ENCODE data around the gene ZNF536.

Gene ZNF536

GRCh38 chr19:30556230-30556711 is 184.1 kb downstream of the ZNF536 start:
- H3K9me2 ChIP-seq (replicated peaks; ENCODE audit: insufficient read depth, low read length), result no peaks in the 10 kb centered on the region
- H2AFZ ChIP-seq (ENCODE audit: low read length), result no peak overlapping the region
- no peaks in the 10 kb centered on the region for H3K79me2 ChIP-seq (ENCODE audit: low read length)
- H3K4me2 ChIP-seq (ENCODE audit: low read depth, low read length), result no peak overlapping the region
- no peak overlapping the region for H3K9ac ChIP-seq (ENCODE audit: low read length)
- H3K4me1 ChIP-seq (ENCODE audit: low read length), result no peaks in the 10 kb centered on the region
- no peak overlapping the region for H3K27ac ChIP-seq (ENCODE audit: low read length)
- no peaks in the 10 kb centered on the region for H3F3A ChIP-seq (ENCODE audit: insufficient read depth, low read length)
- no peaks in the 10 kb centered on the region for H4K20me1 ChIP-seq (ENCODE audit: insufficient read depth, low read length)
- DNase-seq, result no peak
- no peaks in the 10 kb centered on the region for H3K36me3 ChIP-seq (replicated peaks; ENCODE audit: insufficient read depth, low read length)
- no peak overlapping the region for H3K4me3 ChIP-seq (ENCODE audit: low read length)
- no peaks in the 10 kb centered on the region for H3K9me3 ChIP-seq (replicated peaks; ENCODE audit: insufficient read depth, low read length)
- TF ChIP-seq CTCF (IDR thresholded peaks at IDR 0.05; ENCODE audit: low read length), result no peak
- no peak for TF ChIP-seq EZH2 (optimal IDR thresholded peaks at IDR 0.05; ENCODE audit: low read depth, low read length)
- TF ChIP-seq EZH2phosphoT487 (IDR thresholded peaks at IDR 0.05; ENCODE audit: low read length), result no peak
- H3K27me3 ChIP-seq (replicated peaks; ENCODE audit: insufficient read depth, low read length), result peaks cover 58% of the 10 kb centered on the region

GRCh38 chr19:30557212-30557611 is 185.0 kb downstream of the ZNF536 start:
- no peak overlapping the region for H2AFZ ChIP-seq (ENCODE audit: low read length)
- no peaks in the 10 kb centered on the region for H3K9me3 ChIP-seq (replicated peaks; ENCODE audit: insufficient read depth, low read length)
- no peaks in the 10 kb centered on the region for H3K36me3 ChIP-seq (replicated peaks; ENCODE audit: insufficient read depth, low read length)
- peaks cover 58% of the 10 kb centered on the region for H3K27me3 ChIP-seq (replicated peaks; ENCODE audit: insufficient read depth, low read length)
- no peak overlapping the region for H3K4me3 ChIP-seq (ENCODE audit: low read length)
- H3K9me2 ChIP-seq (replicated peaks; ENCODE audit: insufficient read depth, low read length), result no peaks in the 10 kb centered on the region
- H3F3A ChIP-seq (ENCODE audit: insufficient read depth, low read length), result no peaks in the 10 kb centered on the region
- no peak overlapping the region for H3K9ac ChIP-seq (ENCODE audit: low read length)
- H3K27ac ChIP-seq (ENCODE audit: low read length), result no peak overlapping the region
- no peak for DNase-seq
- no peaks in the 10 kb centered on the region for H3K4me1 ChIP-seq (ENCODE audit: low read length)
- no peak overlapping the region for H3K4me2 ChIP-seq (ENCODE audit: low read depth, low read length)
- TF ChIP-seq CTCF (IDR thresholded peaks at IDR 0.05; ENCODE audit: low read length), result no peak
- no peak for TF ChIP-seq EZH2phosphoT487 (IDR thresholded peaks at IDR 0.05; ENCODE audit: low read length)
- TF ChIP-seq EZH2 (optimal IDR thresholded peaks at IDR 0.05; ENCODE audit: low read depth, low read length), result no peak
- H3K79me2 ChIP-seq (ENCODE audit: low read length), result no peaks in the 10 kb centered on the region
- no peaks in the 10 kb centered on the region for H4K20me1 ChIP-seq (ENCODE audit: insufficient read depth, low read length)

GRCh38 chr19:30557927-30558557 is 185.9 kb downstream of the ZNF536 start:
- no peaks in the 10 kb centered on the region for H4K20me1 ChIP-seq (ENCODE audit: insufficient read depth, low read length)
- H3K4me3 ChIP-seq (ENCODE audit: low read length), result no peak overlapping the region
- H3K9me3 ChIP-seq (replicated peaks; ENCODE audit: insufficient read depth, low read length), result no peaks in the 10 kb centered on the region
- H3F3A ChIP-seq (ENCODE audit: insufficient read depth, low read length), result no peaks in the 10 kb centered on the region
- H3K27ac ChIP-seq (ENCODE audit: low read length), result no peak overlapping the region
- peaks cover 55% of the 10 kb centered on the region for H3K27me3 ChIP-seq (replicated peaks; ENCODE audit: insufficient read depth, low read length)
- no peak overlapping the region for H3K9ac ChIP-seq (ENCODE audit: low read length)
- H3K4me2 ChIP-seq (ENCODE audit: low read depth, low read length), result no peak overlapping the region
- no peak for DNase-seq
- H3K36me3 ChIP-seq (replicated peaks; ENCODE audit: insufficient read depth, low read length), result no peaks in the 10 kb centered on the region
- H3K9me2 ChIP-seq (replicated peaks; ENCODE audit: insufficient read depth, low read length), result no peaks in the 10 kb centered on the region
- no peaks in the 10 kb centered on the region for H3K79me2 ChIP-seq (ENCODE audit: low read length)
- H3K4me1 ChIP-seq (ENCODE audit: low read length), result no peaks in the 10 kb centered on the region
- TF ChIP-seq EZH2 (optimal IDR thresholded peaks at IDR 0.05; ENCODE audit: low read depth, low read length) (no peak), CTCF (IDR thresholded peaks at IDR 0.05; ENCODE audit: low read length) (no peak), EZH2phosphoT487 (IDR thresholded peaks at IDR 0.05; ENCODE audit: low read length) (no peak)
- H2AFZ ChIP-seq (ENCODE audit: low read length), result no peak overlapping the region
